Retinal pigment epithelial cell (primary cell): ENCODE results near the gene PTPRD.

Experiments
- DNase-seq: peaks from one replicate; pipeline ENCODE4 v3.0.0-alpha.2; 2010; ENCODE audit warnings: low read depth
- H3K4me3 ChIP-seq: 2 replicates; pipeline ENCODE4 v1.5.1; 2011; ENCODE audit warnings: mild to moderate bottlenecking, low read length, control low read depth, moderate library complexity
- TF ChIP-seq, protein P1 (sequence below): conservative IDR thresholded peaks from 2 replicates; pipeline ENCODE4 v1.5.1; 2011; ENCODE audit warnings: low read depth, low read length, control low read depth, inconsistent platforms

The PTPRD gene

DNA sequence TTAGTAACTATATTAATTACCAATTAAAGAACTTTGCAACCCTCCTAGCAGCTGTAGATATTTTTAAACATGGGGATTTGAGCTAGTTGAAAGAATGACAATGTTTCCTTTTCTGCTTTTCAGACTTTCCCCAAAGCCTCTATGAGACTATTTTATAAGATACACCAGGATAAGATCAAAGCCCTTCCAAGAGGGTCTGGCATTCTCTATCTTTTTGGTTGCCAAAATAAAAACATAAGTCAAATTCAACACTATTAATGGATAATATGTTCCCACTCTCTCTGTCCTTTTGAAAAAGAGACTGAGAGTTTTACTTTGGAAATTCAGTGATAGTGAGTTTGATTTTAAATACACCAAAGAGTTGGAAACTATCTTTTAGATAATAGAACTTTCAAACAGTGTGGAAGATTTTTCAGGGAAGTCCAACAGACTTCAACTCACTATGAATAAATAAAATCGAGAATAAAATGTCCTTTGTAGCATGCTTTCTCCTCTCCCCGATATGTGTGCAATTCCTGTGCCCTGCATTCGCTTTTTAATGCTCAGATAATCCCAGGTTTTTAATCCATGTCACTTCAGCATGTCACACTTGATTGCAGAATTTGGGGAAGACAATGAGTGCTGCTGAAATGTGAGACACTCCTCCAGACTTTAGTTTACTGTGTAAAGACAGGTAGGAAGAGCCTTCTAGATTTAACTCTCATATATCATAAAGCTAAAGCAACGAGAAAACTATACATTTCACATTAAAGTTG, 1717.5 kb downstream of the PTPRD start:
- no peak overlapping the region for H3K4me3 ChIP-seq
- TF ChIP-seq, protein P1, sequence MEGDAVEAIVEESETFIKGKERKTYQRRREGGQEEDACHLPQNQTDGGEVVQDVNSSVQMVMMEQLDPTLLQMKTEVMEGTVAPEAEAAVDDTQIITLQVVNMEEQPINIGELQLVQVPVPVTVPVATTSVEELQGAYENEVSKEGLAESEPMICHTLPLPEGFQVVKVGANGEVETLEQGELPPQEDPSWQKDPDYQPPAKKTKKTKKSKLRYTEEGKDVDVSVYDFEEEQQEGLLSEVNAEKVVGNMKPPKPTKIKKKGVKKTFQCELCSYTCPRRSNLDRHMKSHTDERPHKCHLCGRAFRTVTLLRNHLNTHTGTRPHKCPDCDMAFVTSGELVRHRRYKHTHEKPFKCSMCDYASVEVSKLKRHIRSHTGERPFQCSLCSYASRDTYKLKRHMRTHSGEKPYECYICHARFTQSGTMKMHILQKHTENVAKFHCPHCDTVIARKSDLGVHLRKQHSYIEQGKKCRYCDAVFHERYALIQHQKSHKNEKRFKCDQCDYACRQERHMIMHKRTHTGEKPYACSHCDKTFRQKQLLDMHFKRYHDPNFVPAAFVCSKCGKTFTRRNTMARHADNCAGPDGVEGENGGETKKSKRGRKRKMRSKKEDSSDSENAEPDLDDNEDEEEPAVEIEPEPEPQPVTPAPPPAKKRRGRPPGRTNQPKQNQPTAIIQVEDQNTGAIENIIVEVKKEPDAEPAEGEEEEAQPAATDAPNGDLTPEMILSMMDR = no peak
- no peak for DNase-seq

DNA sequence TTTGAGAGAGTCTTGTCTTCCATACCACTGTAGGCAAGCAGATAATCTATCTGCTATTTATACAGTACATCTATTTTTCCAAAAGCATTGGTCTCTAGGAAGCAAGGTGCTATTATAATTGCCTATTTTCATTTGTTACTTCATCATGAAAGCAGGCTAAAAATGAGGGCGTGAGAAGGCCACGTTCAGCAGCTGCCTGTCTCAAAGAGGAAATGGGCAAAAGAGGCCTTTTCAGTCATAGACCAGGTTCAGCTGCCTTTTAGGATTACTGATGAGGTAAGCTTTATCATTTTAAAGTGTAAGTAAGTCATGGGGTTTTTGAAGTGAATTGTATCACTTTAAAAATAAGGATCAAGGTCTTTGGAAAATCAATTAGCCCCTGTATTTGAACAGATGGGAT, 1722.1 kb downstream of the PTPRD start:
- H3K4me3 ChIP-seq = no peak overlapping the region
- DNase-seq = no peak
- TF ChIP-seq, protein P1 = no peak

DNA sequence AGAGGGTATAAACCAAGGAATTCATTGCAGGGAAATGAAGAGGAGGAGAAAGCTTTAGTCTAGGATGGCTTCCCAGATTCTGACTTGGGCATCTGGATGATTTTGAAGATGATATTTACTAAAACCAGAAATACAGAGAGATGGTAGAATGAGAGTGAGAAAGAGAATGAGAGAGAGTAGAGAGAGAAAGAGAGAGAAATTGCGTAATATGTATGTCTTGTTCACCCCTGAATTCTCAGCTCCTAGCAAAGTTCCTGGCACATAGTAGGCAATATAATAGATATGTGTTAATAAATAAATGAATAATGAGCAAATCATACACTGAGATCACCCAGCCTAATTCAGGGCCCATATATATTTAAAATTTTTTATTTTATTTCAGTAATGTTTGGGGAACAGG, 1723.7 kb downstream of the PTPRD start:
- DNase-seq = no peak
- H3K4me3 ChIP-seq = no peak overlapping the region
- TF ChIP-seq, protein P1 = no peak

DNA sequence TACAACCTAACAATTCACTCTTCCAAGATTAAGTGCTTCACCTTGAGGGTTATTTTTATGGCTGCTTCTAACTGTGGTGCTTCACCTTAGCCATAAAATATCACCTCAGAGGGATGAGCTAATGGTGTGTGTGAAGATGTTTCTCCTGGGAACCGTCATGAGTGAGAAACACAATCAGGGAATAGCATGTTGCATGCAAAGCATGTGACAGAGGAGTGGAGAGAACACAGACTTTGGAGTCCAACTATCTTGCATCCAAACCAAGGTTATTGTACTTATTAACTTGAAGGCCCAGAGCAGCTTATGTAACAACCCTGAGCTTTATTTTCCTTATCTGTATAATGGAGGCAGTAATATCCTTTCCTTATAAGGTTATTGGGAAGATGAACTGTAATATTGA, 1724.2 kb downstream of the PTPRD start:
- DNase-seq = no peak
- H3K4me3 ChIP-seq = no peak overlapping the region
- TF ChIP-seq, protein P1 = no peak

DNA sequence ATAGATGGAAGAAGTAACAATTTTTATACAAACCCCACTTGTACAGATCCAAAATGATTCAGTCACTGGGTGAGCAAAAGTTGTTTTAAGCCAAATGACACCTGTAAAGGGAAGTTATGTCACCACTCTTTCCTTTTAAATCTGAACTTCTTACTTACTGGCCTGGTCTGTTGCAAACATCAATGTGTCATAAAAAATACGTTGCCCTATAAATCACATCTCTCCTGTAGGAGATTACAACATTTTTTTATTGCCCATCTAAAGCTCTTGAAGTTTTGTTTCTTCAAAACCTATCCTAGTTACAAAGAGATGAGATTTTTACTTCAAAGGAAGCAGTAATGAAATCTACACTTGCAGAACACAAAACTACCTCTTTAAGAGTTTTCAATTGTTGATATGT, 1725.4 kb downstream of the PTPRD start:
- DNase-seq = no peak
- H3K4me3 ChIP-seq = no peak overlapping the region
- TF ChIP-seq, protein P1 = no peak

DNA sequence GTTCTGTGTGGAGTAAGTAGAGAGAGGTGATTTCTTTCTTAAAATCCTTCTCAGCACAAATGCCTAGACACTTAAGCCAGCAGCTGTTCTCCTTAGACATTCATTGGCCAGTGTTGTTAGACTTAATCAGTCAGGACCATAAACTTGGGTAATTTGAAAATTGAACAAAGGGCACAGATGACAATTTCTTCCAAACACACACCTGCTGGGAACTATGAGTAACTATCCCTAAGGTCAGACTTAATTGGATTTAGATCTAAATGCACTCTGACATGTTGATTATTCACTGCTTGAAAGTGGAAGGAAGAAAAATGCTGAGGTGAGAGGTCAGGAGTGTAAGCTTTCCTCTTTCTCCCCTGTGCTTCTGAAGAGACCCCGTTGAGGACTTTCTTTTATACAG, 1729.5 kb downstream of the PTPRD start:
- TF ChIP-seq, protein P1 = no peak
- no peak for DNase-seq
- H3K4me3 ChIP-seq = no peak overlapping the region

DNA sequence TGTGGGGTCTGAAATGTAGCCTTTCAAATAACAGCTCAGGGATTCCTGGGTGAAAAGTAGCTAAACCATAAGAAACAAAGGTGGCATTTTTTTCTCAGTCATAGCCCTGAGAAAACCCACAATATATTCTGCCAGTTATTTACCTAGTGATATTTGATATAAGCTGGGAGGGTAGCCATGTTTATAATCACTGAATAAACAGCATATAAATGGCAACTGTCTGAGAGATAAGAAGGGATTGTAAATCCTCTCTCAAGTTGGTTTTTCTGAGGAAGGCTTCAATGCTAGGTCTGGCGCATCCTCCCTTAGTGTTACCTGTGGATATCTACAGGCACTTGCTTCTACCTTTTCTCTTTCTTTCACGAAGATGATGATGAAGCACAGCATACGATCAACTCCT, 1732.7 kb downstream of the PTPRD start:
- no peak overlapping the region for H3K4me3 ChIP-seq
- DNase-seq = no peak
- TF ChIP-seq, protein P1 = no peak
